Parathyroid adenoma (tissue), 2 donors: ENCODE measurements around the gene KIF18A.

Source experiments
- H2AFZ ChIP-seq: fragments of 300-600 bp; sonication (generic); one replicate; pipeline ENCODE4 v1.7.0; 2017; ENCODE audit warnings: antibody characterized with exemption, mild to moderate bottlenecking
- H3K27ac ChIP-seq: fragments of 300-600 bp; sonication (generic); one replicate; pipeline ENCODE4 v1.7.0; 2017
- H3K27me3 ChIP-seq: fragments of 300-600 bp; sonication (generic); one replicate; pipeline ENCODE4 v1.7.0; 2017; ENCODE audit warnings: low read length; ENCODE audit not compliant: control insufficient read depth, insufficient read depth
- H3K36me3 ChIP-seq: fragments of 300-600 bp; sonication (generic); one replicate; pipeline ENCODE4 v1.7.0; 2017; ENCODE audit warnings: low read length; ENCODE audit not compliant: control insufficient read depth, insufficient read depth
- H3K4me1 ChIP-seq: fragments of 300-600 bp; sonication (generic); one replicate; pipeline ENCODE4 v1.7.0; 2017; ENCODE audit warnings: control low read depth
- H3K4me2 ChIP-seq: fragments of 300-600 bp; sonication (generic); one replicate; pipeline ENCODE4 v1.7.0; 2017; ENCODE audit warnings: low read length
- H3K4me3 ChIP-seq: fragments of 300-600 bp; sonication (generic); one replicate; pipeline ENCODE4 v1.7.0; 2017; ENCODE audit warnings: low read depth, low read length
- H3K79me2 ChIP-seq: fragments of 300-600 bp; sonication (generic); one replicate; pipeline ENCODE4 v1.7.0; 2017; ENCODE audit warnings: control low read depth
- H3K9ac ChIP-seq: fragments of 300-600 bp; sonication (generic); one replicate; pipeline ENCODE4 v1.7.0; 2017; ENCODE audit warnings: mild to moderate bottlenecking
- H3K9me3 ChIP-seq: fragments of 300-600 bp; sonication (generic); one replicate; pipeline ENCODE4 v1.7.0; 2017; ENCODE audit warnings: low read length; ENCODE audit not compliant: control insufficient read depth
- TF ChIP-seq, protein P1 (sequence below): fragments of 300-600 bp; sonication (generic); IDR thresholded peaks from one replicate; pipeline ENCODE4 v1.7.0; 2017; ENCODE audit warnings: antibody characterized with exemption, mild to moderate bottlenecking
- donor health status: primary hyperparathyroidism.

Gene KIF18A

DNA sequence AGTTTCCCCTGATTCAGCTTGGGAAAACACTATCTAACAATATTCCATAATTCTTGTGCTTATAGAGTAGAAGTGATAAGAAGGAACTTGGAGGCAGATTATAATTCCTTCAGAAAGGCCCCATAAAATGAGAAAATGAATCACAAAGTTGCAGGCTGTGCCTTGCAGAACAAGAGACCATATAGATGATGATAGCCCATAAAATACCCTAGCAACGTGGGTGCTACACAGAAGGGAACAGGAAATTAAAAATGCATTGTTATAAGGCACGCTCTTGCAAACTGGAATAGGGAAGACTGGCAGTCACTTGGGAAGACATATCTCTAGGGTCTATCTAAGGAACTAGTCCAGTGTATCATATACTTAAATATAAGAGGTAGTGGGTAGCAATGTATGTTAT, 67.6 kb downstream of the KIF18A start:
- Histone ChIP-seq H3K4me2 (no peak overlapping the region), H2AFZ (no peak overlapping the region), H3K27ac (no peak overlapping the region), H3K27me3 (no peaks in the 10 kb centered on the region), H3K4me3 (no peak overlapping the region), H3K9ac (no peak overlapping the region), H3K4me1 (no peaks in the 10 kb centered on the region), H3K36me3 (no peaks in the 10 kb centered on the region), H3K79me2 (no peaks in the 10 kb centered on the region), H3K9me3 (no peaks in the 10 kb centered on the region)
- TF ChIP-seq, protein P1, sequence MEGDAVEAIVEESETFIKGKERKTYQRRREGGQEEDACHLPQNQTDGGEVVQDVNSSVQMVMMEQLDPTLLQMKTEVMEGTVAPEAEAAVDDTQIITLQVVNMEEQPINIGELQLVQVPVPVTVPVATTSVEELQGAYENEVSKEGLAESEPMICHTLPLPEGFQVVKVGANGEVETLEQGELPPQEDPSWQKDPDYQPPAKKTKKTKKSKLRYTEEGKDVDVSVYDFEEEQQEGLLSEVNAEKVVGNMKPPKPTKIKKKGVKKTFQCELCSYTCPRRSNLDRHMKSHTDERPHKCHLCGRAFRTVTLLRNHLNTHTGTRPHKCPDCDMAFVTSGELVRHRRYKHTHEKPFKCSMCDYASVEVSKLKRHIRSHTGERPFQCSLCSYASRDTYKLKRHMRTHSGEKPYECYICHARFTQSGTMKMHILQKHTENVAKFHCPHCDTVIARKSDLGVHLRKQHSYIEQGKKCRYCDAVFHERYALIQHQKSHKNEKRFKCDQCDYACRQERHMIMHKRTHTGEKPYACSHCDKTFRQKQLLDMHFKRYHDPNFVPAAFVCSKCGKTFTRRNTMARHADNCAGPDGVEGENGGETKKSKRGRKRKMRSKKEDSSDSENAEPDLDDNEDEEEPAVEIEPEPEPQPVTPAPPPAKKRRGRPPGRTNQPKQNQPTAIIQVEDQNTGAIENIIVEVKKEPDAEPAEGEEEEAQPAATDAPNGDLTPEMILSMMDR = no peak

DNA sequence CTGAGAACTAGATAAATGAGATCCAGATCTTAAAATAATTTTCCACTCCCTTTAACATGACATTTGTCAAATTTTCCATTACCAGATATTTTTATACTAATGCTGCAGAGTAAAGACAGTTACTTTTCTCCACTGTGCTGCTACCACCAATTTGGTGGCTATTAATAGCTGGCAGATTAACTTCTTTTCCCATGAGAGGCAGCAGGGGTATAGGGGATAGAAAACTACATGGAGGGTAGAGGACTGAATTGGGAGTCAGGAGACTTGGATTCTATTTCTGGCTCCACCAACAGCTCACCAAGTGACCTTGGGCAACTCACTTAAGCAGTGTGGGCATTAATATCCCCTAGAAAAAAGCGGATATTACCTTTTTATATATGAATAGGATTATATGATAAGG, 69.2 kb downstream of the KIF18A start:
- no peak overlapping the region for H3K4me3 ChIP-seq
- no peak overlapping the region for H3K27ac ChIP-seq
- H3K9ac ChIP-seq = no peak overlapping the region
- TF ChIP-seq, protein P1 = no peak
- H3K36me3 ChIP-seq = no peaks in the 10 kb centered on the region
- H3K4me1 ChIP-seq = no peaks in the 10 kb centered on the region
- no peaks in the 10 kb centered on the region for H3K79me2 ChIP-seq
- H2AFZ ChIP-seq = no peak overlapping the region
- H3K4me2 ChIP-seq = no peak overlapping the region
- no peaks in the 10 kb centered on the region for H3K27me3 ChIP-seq
- no peaks in the 10 kb centered on the region for H3K9me3 ChIP-seq

DNA sequence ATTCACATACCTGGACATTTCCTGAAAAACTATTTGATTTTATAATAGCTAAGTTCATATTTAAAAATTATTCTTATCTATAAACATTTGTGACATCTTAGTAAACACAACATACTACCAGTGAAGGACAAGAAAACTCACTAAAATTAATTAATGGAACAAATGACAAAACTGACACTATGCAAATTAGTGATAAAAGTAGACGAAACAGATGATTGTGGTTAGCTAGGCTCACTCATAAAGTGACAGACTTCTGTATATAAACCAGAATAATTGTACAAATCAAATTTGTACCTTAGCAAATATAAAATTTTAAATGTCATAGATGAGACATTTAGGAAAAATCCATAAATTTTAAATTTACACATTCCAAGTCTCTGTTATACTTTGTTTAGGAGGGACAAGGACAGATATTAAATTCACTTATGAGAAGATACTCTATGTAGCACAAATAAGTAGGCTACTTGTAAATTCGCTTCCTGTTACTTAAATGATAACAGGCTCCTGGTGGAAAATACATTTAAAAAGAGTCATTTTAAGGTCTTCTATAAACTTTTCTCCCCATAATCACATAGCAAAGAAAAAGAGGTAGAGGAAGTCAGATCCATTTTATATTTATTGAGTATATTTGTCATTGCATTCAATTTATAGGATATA, 81.2 kb downstream of the KIF18A start:
- Histone ChIP-seq H2AFZ (no peak overlapping the region), H3K27me3 (no peaks in the 10 kb centered on the region), H3K9me3 (no peaks in the 10 kb centered on the region), H3K4me3 (no peak overlapping the region), H3K79me2 (no peaks in the 10 kb centered on the region), H3K4me1 (no peaks in the 10 kb centered on the region), H3K9ac (no peak overlapping the region), H3K27ac (no peak overlapping the region), H3K36me3 (no peaks in the 10 kb centered on the region), H3K4me2 (no peak overlapping the region)
- TF ChIP-seq, protein P1 = no peak

DNA sequence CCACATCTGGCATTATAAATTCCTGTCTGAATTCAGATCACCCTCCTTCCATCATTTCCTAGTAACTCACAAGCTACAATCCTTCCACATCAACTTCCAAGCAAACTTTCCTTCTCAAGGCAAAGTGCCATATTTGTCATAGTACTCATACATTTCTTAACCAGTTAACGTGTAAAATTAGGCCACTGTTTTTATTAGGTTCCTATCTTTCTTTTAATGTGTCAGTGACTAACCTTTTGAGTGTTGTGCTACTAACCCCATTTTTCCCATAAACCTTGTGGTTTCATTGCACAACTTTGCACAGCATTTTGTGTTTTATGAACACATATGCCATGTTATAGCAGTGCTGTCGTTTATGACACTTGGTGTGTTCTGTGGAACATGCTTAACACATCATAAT, 90.1 kb downstream of the KIF18A start:
- TF ChIP-seq, protein P1 = no peak
- no peak overlapping the region for H3K4me3 ChIP-seq
- no peaks in the 10 kb centered on the region for H3K27me3 ChIP-seq
- no peak overlapping the region for H2AFZ ChIP-seq
- H3K36me3 ChIP-seq = no peaks in the 10 kb centered on the region
- H3K9me3 ChIP-seq = no peaks in the 10 kb centered on the region
- H3K79me2 ChIP-seq = no peaks in the 10 kb centered on the region
- H3K9ac ChIP-seq = no peak overlapping the region
- H3K27ac ChIP-seq = no peak overlapping the region
- no peak overlapping the region for H3K4me2 ChIP-seq
- H3K4me1 ChIP-seq = no peaks in the 10 kb centered on the region

DNA sequence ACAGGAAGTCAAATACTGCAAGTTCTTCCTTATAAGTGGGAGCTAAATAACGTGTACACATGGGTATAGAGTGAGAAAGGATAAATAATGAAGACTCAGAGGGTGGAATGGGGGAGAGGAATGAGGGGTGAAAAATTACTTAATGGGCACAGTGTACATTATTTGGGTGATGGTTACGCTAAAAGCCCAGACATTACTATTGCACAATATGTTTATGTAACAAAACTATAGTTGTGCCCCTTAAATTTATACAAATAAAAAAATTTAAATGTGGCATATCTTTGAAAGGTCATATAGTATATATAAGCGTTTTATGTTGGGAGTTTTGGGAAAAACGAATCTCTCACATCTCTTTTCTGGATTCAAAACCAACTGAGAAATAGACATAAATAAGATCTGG, 96.1 kb downstream of the KIF18A start:
- TF ChIP-seq, protein P1 = no peak
- Histone ChIP-seq H3K4me2 (no peak overlapping the region), H3K4me1 (no peaks in the 10 kb centered on the region), H3K79me2 (no peaks in the 10 kb centered on the region), H3K36me3 (no peaks in the 10 kb centered on the region), H3K27me3 (no peaks in the 10 kb centered on the region), H2AFZ (no peak overlapping the region), H3K9ac (no peak overlapping the region), H3K9me3 (no peaks in the 10 kb centered on the region), H3K4me3 (no peak overlapping the region), H3K27ac (no peak overlapping the region)
